HG03196 (cell line): ENCODE data around the gene WNT9A.
"Not testable (repeated sequence)": the region's sequence is repeated elsewhere in the genome, so short reads cannot be mapped to it uniquely, and the experiment has no call there.

Experiments
- ATAC-seq: cut with Tn5 transposase; IDR thresholded peaks from one replicate; pipeline ENCODE4 v1.9.1; 2021; ENCODE audit not compliant: unreplicated experiment

Gene WNT9A

DNA sequence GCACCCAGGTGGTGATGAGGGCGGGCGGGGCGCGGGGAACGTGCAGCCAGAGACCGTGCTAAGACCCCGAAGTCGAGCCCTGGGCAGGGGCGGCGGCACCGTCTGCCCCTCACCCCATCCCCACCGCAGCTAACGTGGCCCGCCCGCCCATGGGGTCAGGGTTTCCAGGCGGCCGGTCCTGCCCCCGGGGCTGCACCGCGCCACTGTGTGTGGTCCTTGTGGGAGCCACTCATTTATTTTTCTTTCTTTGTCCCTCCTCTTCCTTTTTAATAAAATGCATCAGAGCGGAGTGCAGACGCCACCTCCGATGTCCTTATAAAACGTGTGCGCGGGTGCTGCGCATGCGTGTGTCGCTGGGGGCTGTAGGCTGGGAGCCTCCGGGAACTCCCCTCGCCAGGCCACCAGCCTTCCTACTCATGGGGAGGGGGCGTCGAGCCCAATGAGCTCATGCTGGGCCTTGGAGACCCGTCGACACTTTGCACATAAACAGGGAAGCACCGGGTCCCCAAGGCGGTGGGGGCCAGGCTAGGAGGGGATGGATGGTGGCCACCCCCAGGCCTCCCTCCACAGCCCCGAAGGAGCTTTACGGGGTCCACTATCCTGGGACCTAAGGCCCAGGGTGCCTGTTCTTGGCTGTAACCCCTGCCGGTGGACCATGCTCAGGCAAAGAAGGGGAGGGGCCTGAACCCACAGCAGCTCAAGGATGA, 59.9 kb downstream of the WNT9A start:
- ATAC-seq, result no peak

- ATAC-seq, result no peak
Measured at GRCh38 chr1:227886993-227887696, 60.6 kb downstream of the WNT9A start.

- no peak for ATAC-seq
Measured at GRCh38 chr1:227886503-227886961, 61.2 kb downstream of the WNT9A start.

DNA sequence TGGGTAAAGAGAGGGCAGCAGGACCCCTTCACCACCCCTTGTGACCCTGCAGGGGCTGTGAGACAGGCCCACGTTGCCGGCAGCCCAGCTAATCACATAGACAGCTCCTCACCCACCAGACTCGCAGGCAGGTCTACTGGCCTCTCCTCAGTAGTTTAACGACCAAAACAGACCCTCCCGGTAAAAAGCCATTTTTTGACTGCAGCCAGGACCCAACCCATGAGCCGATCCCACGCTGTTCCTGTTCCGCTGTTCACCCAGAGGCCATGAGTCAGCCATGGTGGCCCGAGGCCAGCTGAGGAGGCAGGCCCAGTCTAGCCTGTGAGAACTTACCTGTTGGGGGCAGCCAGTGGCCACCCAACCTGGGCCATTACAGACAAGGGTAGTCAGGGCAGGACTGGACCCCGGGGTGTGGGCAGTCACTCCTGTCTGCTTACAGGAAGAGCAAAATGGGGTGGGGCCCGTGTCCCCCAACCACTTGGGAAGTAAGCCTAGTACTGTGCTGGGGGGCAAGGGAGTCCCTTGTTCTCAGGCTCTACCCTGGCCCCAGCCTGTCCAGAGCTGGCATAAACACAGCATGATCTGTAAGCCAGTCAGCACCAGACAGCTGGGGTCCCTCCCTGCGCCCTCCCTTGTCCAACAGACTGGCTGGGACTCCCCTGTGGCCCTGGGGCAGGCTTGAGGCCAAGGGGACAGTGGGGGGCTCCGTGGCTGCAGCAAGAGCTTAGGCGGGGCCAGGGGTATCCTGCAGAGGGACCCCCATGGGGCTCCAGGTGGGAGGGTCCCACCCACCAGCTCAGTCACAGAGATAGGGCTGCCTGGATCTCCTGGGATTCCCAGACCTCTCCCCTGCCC, 61.9 kb downstream of the WNT9A start:
- ATAC-seq, result no peak

GRCh38 chr1:227885135-227885647, 62.5 kb downstream of the WNT9A start:
- ATAC-seq, result no peak

DNA sequence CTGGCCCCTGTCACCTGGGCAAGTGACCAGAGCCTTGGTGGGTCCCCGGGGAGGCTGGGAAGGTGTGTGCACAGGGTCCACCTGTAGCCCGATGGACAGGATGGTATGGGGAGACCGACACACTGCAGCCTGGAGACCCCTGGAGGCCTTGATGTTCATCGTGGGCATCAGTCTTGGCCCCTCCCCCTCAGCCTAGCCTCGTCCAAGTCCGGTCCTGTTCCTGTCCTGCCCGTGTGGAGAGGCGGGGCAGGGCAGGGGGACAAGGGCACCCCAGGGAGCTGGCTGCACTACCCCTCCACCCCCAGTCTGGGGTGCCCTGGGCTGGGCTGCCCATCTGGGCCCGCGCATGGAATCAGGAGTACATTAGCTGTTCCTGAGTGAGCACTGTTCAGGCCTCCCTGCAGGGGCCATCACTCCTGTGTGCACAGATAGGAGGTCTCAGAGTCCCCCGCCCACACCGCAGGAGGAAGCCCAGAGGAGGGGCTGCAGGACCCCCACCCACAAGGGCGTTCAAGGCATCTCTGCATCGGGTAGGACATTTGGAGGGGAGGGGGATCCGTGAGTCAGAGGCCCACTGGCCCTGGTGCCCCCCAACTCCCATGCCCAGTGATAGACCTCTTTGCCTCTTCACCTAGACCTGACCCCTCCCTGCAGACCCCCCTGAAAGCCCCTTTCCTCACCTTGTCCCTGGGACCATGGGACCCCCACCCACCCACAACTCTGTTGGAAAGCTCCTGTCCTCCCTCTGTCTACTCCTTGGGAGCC, 63.2 kb downstream of the WNT9A start:
- no peak for ATAC-seq

GRCh38 chr1:227883641-227884301, 64.0 kb downstream of the WNT9A start:
- ATAC-seq, result no peak

DNA sequence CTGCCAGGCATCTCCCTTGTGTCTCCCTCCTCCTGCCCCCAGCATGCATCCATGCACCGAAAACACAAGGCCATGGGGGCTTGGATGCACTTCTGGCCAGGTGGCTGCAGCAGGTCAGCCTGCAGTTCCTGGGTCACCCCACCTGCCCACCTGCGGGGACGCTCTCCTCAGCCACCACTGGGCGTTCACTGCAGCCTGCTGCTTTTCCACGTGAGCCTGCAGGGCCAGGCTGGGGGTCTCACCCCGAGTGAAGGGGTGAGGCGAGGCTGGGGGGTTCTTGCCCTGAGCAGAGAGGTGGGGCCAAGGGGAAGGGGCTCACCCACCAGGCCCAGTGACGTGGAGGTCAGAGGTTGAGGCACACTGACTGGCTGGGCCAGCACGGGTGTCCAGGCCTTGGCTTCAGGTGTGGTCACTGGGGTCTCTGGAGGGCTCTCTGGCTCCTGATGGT, 64.6 kb downstream of the WNT9A start:
- ATAC-seq, result no peak

- no peak for ATAC-seq
Measured at GRCh38 chr1:227880342-227880924, 67.3 kb downstream of the WNT9A start.

DNA sequence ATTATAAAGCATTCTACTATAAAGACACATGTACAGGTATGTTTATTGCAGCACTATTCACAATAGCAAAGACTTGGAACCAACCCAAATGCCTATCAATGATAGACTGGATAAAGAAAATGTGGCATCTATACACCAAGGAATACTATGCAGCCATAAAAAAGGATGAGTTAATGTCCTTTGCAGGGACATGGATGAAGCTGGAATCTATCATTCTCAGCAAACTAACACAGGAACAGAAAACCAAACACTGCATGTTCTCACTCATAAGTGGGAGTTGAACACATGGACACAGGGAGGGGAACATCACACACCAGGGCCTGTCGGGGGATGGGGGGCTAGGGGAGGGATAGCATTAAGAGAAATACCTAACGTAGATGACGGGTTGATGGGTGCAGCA, 69.9 kb downstream of the WNT9A start:
- ATAC-seq, result not testable (repeated sequence)

DNA sequence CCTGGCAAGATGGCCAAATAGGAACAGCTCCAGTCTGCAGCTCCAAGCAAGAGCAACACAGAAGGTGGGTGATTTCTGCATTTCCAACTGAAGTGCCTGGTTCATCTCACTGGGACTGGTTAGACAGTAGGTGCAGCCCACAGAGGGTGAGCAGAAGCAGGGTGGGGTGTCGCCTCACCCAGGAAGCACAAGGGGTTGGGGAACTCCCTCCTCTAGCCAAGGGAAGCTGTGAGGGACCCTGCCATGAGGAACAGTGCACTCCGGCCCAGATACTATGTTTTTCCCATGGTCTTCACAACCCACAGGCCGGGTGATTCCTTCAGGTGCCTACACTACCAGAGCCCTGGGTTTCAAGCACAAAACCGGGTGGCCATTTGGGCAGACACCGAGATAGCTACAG, 75.8 kb downstream of the WNT9A start:
- not testable (repeated sequence) for ATAC-seq

- ATAC-seq, result no peak
Measured at GRCh38 chr1:227870366-227870765, 77.4 kb downstream of the WNT9A start.

DNA sequence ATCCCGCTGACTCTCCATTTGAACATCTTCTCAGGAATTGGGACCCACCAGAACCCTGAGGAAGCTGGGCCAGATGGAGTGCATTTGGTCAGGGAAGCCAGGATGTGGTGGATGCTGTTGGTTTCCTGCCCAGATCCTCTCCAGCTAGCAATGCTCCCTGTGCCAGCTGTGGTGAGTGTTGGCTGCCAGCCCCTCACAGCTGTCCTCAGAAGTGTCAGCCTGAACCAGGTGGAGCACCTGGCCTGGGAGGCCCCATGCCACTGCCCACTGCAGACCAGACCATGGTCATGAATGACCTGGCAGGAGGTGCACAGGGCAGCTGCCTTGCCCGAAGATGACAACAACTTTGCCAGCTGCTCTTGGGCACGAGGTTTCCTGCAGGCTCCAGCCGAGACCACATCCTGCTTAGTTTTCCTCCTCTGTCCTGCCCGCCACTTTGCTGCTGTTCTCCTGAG, 77.9 kb downstream of the WNT9A start:
- no peak for ATAC-seq

GRCh38 chr1:227869279-227869842, 78.4 kb downstream of the WNT9A start:
- ATAC-seq, result no peak
